COR-L47 (cell line): Measurements from ENCODE around the gene CARMIL1.
"Not testable (repeated sequence)": the region's sequence is repeated elsewhere in the genome, so short reads cannot be mapped to it uniquely, and the experiment has no call there.

ENCODE experiments used
- DNase-seq: peaks from one replicate; lab custom pipeline; 2025; lab: John Stamatoyannopoulos, UW

The CARMIL1 gene

DNA sequence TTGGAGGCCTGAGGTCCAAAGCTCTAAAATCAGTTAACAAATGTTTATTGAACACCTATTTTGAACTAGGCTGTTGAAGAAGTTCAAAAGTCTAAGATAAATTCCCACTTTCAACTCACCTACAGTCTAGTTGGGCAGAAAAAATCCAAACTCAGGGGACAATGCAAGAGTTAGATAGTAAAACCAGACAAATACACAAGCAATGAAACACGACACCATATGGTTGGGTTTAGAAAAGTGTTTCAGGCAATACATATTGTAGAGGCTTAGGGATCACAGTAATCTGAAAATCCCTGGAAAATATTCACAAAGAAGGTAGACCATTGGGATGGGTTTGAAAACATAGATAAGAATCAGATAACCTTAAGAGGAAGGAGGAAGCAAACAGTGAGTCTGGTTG is 1.3 kb upstream of the CARMIL1 start:
- no peak for DNase-seq

GRCh38 chr6:25278261-25278913 is 787 bp upstream of the CARMIL1 start:
- DNase-seq, result no peak

GRCh38 chr6:25279748-25280343 is 672 bp downstream of the CARMIL1 start:
- peak; percentile 16 for DNase-seq

DNA sequence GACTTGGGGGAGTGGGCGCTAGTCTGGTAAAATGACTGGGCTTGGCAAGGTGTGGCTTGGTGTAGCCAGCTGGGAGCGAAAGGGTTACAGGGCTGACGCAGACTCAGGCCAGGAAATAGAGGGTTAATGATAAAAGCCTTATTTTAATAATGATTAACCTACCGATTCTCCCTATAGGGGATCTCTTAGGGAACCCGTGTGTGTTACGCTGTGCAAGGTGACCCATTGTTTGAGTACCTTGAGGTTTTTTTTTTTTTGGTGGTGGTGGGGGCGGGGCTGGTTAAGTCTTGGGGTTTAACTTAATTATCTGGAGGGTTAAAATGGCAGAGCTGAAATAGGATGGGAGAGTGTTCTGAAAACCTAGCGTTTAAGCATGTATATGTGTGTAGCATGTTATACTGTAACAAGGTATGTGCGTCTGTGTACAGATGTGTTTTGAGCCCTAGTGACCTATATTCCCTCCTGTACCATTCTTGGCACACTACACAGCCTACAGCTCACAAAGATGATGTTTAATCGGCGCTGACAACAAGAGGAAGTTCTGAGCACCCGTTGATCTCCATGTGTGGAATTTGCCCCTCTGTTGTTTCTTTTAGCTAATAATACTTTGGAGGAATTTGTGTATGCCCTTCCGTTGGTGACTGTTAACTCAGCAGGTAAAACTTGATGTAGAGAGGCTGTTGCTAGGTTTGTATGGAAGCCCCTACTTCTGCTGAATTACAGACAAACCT is 1.3 kb downstream of the CARMIL1 start:
- no peak for DNase-seq

DNA sequence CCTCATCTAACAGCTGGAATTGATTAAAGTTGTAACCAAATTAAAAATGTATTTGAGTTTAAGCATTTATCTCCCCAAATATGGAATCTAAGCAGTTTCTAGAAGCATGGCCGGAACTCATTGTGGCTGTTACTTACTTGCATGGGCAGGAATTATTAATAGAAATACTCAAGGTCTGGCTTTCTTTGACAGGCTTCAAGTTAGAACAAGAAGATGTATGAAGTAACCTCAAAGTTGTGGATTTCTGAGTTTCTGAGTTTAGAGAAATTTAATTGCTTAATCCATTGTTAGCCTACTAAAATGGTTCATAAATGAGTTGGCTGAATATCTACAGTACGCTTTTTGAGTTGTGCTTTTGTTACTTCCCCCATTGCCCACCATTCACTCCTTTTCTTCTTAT is 7.7 kb downstream of the CARMIL1 start:
- no peak for DNase-seq

DNA sequence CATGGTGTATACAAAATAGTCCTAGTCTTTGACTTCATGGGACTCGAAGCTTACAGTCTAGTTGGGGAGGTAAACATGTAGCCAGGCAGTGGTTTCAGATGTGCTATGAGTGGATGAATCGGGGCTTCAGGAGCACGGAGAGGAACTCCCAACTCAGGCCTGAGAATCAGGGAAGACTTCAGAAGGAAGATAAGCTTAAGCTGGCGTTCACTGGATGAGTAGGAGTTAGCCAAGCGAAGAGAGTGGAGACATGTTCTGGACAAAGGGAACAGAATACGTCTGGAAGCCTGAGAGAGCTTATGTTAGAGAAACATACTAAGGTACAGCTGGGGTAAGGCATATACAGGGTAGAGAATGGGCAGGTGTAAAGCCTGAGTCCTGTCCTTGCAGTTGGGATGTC is 8.8 kb downstream of the CARMIL1 start:
- no peak for DNase-seq

GRCh38 chr6:25288518-25288917 is 9.3 kb downstream of the CARMIL1 start:
- no peak for DNase-seq

DNA sequence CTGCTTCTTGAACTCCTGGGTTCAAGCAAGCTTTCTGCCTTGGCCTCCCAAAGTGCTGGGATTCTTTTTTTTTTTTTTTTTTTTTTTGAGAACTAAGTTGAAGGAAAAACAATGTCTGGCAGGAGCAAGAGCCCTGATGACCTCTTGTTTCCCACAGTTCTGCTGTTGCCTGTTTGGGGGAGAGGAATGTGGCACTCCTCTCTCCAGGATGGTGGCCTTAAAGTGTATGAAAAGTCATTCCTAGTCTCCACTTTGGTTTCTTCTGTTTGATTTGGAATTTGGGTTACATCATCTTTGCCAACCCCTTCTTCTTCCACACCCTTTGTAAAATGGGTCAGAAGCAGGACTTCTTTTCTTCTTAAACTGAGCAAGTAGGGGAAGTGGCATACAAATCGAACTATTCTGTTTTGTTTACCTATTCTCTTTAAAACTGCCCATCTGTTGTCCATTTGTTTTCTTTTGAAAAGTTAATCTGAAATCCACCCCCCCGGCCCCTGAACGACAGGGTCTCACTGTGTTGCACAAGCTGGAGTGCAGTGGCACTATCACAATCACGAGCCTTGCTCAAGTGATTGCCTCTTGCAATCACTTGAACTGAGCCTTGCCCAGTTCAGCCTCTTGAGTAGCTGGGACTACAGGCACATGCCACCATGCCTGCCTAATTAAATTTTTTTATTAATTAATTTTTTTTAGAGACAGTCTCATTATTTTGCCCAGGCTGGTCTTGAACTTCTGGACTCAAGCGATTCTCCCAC is 11.3 kb downstream of the CARMIL1 start:
- DNase-seq, result no peak

DNA sequence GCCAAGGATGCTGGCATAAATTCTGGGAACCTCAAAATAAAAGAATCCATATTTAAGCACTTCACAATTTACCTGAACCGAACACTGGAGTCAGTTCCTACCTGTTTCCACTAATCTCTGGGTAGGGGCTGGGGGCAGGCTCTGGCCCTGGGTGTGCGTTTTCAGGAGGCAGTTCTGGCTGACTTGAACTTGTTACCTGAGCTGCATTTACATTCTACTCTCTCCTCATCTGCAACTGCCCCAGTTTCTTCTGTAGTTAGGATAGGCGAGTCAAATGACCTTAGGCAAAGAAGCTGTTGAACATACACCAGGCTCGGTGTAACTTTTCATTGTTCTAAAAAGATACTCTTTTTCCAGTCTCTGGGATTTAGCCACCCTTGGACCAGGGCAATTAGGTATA is 13.2 kb downstream of the CARMIL1 start:
- no peak for DNase-seq

DNA sequence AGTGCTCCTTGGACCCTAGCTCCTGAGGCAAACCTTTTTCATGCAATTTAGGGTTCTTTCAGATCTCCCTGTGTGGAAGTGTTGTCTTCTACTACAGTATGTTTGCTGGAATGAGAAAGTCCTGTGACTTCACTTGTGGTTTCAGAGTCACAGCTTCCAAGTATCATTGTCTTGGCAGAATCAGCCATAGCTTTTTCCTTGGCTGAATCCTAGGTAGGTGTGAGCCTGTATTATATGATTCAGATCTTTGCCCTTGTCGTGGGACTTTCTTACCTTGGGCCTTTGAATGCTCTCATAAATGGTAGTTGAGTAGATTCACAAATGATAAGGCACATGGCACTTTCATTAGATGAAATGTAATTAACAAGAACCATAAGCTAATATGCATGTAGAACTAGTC is 16.5 kb downstream of the CARMIL1 start:
- DNase-seq, result no peak

DNA sequence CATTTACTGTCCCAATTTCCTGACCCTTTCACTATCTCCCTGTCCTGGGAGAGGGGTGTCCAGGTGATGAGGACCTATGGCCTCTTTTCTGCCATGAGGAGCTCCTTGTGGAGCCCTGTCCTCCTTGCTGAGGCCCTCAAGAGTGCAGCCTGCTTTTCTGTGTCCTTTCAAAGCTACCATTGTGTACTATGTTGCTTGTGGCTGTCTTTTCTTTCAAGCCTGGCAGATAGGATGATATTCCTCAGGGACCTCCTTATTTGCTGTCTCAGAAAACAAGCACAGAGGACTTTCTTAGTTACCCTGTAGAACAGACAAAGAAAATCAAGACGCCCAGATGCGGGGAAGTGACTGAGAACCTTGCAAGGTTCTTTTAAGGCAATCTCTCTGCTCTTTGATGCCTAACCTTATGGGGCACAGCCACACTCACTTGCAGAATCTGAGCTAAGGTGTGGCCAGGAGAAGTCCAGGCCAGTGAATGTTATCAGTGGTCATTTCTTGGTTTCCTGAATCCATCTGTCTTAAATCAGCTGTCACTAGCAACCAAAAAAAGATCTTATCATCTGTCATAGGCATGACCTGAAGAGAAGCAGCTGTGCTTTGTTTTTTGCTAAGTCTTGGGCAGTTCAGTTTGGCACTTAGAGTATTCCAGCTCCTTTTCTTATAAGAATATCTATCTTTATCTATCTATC is 17.2 kb downstream of the CARMIL1 start:
- no peak for DNase-seq

DNA sequence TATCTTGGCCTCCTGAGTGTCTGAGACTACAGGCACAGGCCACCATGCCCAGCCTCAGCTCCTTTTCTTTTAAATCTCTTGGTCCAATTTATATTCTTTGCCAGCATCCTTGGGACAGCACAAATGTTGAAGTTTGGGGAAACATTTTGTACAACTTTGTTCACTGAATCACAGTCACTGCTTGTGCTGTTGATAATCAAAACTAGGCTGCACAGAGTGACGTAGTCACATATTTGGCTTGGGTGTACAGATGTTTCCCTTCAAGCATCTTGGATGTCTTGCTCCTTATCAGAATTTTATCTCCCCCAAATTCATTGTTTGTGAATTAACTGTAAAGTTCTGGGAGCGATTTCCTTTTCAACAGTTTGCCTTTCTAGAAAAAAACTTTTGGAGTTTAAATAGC is 17.9 kb downstream of the CARMIL1 start:
- DNase-seq, result no peak

DNA sequence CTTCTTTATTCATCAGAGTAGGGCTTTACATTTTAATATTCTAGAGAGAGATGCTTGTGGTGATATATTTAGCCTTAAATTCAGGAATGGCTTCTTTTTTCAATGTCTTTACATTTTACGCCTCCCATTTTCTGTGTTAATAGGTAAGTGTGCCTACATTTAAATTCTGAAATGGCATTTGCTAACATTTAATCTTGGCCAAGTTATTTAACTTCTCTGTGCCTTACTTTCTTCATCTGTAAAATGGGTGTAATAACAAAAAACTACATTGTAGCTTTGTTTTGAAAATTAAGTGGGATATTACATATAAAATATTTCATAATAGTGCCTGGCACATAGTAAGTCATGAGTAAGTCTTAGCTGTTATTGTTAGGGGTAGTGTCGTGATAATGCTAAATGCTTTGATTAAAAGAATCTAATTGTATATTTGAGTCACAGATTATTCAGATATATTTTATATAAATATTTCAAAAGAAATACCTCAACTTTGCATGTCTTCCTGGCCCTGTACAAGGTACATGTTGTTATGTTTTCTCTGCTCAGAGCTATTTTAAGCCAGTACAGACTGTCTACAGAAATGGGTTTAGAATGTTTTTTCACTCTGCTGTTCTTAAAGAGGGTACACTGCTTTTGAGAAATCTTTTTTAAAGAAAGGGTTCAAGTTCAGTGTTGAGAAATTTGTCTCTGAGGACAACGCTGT is 18.8 kb downstream of the CARMIL1 start:
- no peak for DNase-seq

DNA sequence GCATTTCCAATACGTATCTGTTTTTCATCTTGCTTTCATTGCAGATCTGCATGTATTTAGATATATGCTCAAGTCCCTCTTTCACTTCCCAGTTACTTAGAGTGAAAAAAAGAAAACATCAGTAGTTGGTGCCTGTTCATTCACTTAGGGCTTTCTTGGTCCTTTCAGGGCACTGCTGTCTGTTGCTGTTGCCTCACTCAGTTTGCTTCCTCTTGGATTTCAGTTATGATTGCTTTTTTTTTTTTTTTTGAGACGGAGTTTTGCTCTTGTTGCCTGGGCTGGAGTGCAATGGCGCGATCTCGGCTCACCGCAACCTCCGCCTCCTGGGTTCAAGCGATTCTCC is 19.3 kb downstream of the CARMIL1 start:
- DNase-seq, result not testable (repeated sequence)

DNA sequence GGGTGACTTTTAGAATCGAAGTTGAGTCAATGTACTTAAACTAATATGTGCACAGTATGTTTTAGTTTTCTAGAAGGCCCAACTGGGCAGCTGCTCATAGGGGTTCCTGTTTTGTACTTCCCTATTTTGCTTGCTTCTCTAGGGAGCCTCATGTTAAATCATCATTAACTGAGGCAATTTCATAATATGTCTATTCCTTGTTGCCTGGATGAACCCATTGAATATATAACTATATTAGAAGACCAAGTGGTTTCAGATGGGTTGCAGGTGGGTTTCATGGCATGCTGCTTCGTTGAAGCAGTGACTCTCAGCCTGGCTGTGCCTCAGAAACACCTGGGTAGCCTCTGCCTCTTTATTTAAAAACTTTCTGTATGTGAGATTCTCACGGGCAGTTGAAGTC is 22.2 kb downstream of the CARMIL1 start:
- DNase-seq, result no peak

DNA sequence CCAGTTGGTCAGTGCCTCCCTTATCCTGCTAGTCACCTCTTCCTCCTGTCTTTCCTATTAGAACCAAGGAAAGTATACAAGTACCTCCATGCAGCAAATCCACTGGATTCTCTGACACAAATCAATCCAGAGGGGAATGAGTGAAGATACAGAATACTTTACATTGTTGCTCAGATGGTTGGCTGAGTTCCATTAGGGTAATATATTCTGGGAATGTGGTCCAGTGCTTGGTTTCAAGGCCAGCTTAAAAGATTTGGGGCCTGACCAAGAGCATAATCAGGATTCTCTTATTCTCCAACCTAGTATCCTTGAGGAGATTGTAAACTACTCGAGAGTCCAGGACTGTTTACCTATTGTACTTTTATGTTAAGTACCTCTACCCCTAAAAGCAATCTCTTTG is 23.0 kb downstream of the CARMIL1 start:
- no peak for DNase-seq

DNA sequence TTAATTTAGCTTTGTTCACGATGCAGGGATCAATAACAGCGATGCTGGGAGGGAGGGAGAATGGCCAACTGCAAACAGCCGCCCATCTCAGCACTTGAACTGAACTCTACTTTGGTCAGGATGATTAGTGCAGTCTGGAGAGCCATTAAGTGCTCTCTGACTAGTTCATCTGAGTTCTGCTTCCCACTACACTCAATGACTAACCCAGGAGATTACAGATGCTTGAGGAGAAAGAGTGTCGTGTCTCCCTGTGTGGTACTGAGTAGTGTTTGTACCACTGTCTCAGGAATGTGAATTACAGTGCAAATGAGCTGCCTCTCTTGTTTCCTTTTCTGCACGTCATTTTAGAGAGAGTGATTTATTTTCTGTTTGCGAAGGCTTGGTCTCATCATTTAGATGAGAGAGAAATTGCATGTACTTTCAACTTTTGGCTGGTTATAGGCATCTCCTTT is 23.5 kb downstream of the CARMIL1 start:
- no peak for DNase-seq

DNA sequence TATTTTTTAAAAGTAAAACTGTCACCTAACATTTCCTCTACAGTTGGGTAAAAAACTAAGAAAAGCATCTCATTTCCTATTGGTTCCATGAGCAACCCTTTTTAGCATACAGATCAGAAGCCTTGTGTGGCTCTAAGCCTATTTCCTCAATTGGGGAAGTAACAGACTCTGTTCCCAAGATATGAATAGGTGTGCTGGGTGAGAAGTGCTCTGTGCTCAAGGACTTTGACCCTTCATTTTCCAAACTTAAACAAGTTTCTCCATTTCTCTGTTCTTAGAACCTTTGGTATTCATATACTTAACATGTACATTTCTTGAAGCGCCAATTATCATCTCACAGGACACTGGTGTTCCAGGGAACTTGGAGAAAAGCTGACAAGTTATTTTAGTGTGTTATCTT is 24.1 kb downstream of the CARMIL1 start:
- DNase-seq, result no peak

- DNase-seq, result no peak
Measured at GRCh38 chr6:25306379-25306778, 27.2 kb downstream of the CARMIL1 start.

DNA sequence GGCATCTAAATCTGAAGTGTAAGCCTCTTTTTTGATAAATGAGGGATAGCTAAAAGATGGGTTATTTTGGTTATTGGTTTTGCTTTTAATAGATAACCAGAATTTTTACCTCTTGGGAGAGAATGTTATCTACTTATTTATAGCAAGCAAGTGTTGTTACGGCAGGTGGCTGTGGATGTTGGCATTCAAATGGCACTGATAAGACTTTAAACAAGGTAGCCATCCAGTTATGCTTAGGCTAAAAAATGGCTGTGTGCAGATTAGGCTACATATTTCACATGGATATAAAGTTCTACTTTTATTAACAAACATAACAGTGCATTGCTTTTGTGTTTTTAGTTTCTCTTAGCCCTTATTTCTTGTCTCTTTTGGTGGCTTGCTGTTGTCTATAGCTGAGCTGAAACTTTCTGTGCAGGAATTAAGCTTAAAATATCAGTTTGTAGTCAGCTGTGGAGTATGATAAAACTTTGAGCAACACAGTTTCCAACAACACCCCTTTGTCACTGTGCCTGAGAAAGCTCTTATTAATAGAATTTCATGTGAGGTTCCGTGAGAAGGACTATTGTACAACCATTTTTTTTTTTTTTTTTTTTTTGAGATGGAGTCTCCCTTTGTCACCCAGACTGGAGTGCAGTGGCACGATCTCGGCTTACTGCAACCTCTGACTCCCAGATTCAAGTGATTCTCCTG is 28.8 kb downstream of the CARMIL1 start:
- DNase-seq, result no peak

DNA sequence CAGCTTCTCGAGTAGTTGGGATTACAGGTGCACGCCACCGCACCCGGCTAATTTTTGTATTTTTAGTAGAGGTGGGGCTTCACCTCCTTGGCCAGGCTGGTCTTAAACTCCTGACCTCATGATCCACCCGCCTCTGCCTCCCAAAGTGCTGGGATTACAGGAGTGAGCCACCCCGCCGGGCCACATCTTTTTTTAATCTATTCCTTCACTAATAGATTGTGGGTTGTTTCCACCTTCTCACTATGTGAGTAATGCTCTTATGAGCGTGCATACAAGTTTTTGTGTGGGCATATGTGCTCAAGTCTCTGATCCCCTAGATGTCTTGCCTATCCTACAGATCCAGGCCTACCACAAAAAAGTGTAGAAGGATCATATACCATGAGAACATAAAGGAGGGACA is 30.7 kb downstream of the CARMIL1 start:
- no peak for DNase-seq
